Neural progenitor cell (in vitro differentiated cells): Measurements from ENCODE around the gene C1orf226.

Experiments used
- EZH2 ChIP-seq: fragments of 200-600 bp; sonication (generic); IDR thresholded peaks from 2 replicates; pipeline ENCODE4 v1.6.1; 2017; ENCODE audit warnings: antibody characterized with exemption, mild to moderate bottlenecking, moderate library complexity
- EZH2phosphoT487 ChIP-seq: fragments of 200-600 bp; sonication (generic); IDR thresholded peaks from 2 replicates; pipeline ENCODE4 v1.6.1; 2017; ENCODE audit warnings: antibody characterized with exemption
- TF ChIP-seq, protein P1 (sequence below): fragments of 200-600 bp; sonication (generic); IDR thresholded peaks from 2 replicates; pipeline ENCODE4 v1.5.1; 2017; ENCODE audit warnings: antibody characterized with exemption, mild to moderate bottlenecking

GRCh38 chr1:162407539-162407938, 26.0 kb downstream of the C1orf226 start:
- TF ChIP-seq, protein P1, sequence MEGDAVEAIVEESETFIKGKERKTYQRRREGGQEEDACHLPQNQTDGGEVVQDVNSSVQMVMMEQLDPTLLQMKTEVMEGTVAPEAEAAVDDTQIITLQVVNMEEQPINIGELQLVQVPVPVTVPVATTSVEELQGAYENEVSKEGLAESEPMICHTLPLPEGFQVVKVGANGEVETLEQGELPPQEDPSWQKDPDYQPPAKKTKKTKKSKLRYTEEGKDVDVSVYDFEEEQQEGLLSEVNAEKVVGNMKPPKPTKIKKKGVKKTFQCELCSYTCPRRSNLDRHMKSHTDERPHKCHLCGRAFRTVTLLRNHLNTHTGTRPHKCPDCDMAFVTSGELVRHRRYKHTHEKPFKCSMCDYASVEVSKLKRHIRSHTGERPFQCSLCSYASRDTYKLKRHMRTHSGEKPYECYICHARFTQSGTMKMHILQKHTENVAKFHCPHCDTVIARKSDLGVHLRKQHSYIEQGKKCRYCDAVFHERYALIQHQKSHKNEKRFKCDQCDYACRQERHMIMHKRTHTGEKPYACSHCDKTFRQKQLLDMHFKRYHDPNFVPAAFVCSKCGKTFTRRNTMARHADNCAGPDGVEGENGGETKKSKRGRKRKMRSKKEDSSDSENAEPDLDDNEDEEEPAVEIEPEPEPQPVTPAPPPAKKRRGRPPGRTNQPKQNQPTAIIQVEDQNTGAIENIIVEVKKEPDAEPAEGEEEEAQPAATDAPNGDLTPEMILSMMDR, result no peak
- TF ChIP-seq EZH2 (no peak), EZH2phosphoT487 (no peak)
